GOT3 (cell line): Measurements from ENCODE around the gene ARHGAP42.
"Not testable (repeated sequence)": the region's sequence is repeated elsewhere in the genome, so short reads cannot be mapped to it uniquely, and the experiment has no call there.

Source experiments
- DNase-seq: peaks from one replicate; lab custom pipeline; 2025; ENCODE audit warnings: mixed read lengths; lab: John Stamatoyannopoulos, UW

Gene ARHGAP42

DNA sequence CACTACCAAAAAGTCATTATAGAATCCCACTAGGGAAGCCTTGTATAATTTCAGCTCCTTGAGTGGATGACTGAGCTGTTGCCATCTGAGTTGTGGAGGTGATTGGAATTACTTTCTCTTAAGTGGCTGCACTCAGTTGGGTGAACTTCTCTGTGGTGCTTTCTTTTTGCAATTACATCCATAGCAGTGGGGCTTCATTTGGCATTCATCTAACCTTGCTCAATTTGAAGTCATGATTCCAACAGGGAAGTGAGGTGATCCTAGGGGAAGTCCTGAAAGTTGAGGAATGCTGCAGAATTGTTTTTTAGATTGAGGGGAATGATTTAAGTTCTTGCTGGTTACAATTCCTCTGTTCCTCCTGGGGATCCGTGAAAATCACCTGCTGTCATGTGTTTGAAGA is 39.6 kb downstream of the ARHGAP42 start:
- no peak for DNase-seq

DNA sequence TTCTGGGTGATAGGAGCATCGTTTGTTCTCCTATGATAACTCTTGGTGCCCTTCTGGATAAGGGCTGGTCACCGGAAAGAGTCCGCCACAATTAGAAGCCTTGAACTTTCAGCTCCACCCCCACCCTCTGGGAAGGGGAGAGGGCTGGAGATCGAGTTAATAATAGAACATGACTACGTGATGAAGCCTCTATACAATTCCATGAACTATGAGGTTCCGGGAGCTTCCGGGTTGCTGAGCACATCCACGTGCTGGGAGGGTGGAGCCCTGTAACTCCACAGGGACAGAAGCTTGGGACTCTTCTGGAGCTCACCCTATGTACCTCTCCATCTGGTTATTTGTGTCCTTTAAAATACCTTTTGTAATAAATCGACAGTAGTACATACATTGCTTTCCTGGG is 40.3 kb downstream of the ARHGAP42 start:
- no peak for DNase-seq

GRCh38 chr11:100730266-100730665 is 43.2 kb downstream of the ARHGAP42 start:
- DNase-seq, result no peak

DNA sequence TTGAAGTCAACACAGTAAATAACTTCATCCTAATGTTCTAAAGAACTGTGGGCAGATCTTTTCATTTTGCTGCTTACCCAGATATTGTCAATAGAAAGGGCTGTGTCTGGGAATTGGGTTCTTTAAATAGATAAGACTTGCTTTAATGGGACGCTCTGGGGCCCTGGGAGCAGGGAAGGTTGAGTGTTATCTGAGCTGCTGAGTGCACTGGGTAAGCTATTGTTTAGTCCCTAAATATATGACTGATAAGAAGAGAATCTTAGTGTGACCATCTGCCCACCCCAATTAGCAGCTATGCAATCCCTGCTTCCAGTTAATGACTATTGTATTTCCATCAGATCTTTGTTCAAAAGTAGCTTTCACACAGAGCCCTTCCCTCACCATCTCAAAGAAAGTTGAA is 44.4 kb downstream of the ARHGAP42 start:
- no peak for DNase-seq

GRCh38 chr11:100732949-100733348 is 45.9 kb downstream of the ARHGAP42 start:
- no peak for DNase-seq

DNA sequence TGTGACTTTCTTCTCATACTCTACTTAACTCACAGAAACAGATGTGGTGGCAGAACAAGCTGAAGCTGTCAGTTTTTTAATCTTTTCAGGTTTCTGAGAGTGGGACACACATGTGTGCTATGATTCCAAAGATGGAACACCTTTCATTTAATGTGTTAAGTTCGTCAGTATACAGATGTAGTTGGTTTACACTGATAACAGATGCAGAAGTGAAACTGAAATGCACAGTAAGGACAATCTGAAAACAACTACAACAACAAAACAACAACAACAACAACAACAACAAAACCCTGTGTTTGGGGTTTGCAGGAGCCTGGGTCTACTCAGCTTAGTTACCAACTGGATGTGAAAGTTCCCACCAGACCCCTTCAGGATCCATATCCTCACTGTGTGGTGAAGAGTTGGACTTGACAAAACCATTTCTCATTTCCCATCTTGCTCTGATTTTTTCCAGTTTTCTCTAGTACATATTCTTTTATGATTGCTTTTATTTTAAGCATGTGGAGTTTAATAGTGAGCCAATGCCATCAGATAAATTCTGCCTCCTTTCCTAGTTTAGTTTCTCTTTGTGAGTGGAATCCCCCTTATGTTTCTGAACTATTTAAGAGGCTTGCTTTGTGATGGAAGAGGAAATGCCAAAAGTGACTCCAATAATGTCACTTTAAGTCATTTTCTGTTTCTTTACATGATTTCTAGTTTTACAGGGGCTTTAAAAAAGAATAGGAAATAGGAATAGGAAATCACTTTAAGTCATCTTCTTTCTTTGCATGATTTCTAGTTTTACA is 47.8 kb downstream of the ARHGAP42 start:
- DNase-seq, result no peak

DNA sequence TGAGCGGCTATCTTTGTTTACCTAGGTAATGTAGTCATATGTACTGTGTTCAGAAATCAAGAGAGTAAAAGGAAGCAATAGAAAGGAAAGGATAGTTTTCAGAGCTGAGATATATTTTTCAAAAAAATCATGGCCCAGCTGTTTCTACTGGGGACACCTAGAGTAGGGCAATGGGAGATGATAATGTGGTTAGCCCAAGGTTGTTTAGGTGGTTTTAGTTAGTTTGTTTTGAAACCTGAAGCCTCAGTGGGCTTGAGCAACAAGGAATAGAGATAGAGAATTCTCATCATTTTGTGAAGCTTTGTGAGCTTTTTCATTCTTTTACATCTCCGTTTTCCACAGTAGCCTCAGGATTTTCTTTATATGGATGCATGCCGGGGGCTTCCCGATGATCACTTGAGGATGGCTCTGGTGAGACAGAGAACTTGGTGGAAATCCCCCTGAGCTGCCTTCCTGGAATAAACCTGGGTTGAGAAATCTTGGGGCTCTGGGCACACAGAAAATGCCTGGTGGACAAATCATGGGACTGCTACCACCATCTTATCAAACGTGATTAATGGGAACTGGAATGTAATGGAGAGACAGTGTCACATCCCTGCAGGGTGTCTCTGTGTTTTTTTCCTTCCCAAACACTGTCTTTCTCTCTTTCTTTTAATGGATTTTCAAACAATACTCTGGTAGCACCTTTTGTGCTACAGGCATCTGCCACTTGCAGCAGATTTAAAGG is 49.0 kb downstream of the ARHGAP42 start:
- no peak for DNase-seq

- no peak for DNase-seq
Measured at GRCh38 chr11:100738701-100739270, 51.7 kb downstream of the ARHGAP42 start.

- DNase-seq, result no peak
Measured at GRCh38 chr11:100739666-100740065, 52.6 kb downstream of the ARHGAP42 start.

DNA sequence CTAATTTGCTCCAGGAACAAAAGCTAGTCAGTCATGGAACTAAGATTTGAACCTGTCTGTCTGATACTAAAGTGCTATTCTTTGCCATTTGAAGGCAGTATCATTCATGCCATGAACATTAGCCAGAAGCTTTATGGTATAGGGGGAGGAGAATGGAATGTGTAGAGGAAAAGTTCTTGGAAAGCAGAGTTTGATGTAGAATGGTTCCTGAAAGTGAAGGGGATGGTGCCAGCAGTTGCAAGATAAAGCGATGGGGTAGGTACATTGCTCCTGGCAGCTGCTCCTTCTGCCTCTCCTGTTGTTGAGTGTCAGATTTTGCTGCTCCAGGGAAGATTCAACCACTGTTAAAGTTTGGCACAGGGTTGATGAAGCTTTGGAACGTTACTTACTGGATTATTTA is 53.4 kb downstream of the ARHGAP42 start:
- no peak for DNase-seq

- DNase-seq, result no peak
Measured at GRCh38 chr11:100741866-100742625, 55.0 kb downstream of the ARHGAP42 start.

- DNase-seq, result no peak
Measured at GRCh38 chr11:100746448-100746847, 59.4 kb downstream of the ARHGAP42 start.

DNA sequence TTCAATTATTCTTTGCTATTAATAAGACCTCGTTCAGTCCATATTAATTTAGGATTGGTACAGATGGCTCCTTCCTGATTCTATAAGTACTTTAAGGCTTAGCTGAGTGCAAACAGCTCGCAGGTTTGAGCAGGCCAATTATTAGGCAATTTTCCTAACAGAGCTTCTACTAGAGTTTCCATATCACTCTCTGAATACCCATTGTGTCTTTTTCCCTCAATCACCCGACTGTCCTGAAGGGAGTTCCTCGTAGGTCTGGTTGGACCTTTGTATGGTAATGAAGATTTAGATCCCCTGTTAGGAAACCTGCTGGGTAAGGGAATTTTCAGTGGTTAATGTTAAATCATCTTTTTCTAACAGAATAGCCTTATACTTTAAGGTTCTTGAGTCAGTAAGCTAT is 61.1 kb downstream of the ARHGAP42 start:
- no peak for DNase-seq

GRCh38 chr11:100749887-100750565 is 62.9 kb downstream of the ARHGAP42 start:
- not testable (repeated sequence) for DNase-seq

GRCh38 chr11:100750566-100750891 is 63.4 kb downstream of the ARHGAP42 start:
- not testable (repeated sequence) for DNase-seq

DNA sequence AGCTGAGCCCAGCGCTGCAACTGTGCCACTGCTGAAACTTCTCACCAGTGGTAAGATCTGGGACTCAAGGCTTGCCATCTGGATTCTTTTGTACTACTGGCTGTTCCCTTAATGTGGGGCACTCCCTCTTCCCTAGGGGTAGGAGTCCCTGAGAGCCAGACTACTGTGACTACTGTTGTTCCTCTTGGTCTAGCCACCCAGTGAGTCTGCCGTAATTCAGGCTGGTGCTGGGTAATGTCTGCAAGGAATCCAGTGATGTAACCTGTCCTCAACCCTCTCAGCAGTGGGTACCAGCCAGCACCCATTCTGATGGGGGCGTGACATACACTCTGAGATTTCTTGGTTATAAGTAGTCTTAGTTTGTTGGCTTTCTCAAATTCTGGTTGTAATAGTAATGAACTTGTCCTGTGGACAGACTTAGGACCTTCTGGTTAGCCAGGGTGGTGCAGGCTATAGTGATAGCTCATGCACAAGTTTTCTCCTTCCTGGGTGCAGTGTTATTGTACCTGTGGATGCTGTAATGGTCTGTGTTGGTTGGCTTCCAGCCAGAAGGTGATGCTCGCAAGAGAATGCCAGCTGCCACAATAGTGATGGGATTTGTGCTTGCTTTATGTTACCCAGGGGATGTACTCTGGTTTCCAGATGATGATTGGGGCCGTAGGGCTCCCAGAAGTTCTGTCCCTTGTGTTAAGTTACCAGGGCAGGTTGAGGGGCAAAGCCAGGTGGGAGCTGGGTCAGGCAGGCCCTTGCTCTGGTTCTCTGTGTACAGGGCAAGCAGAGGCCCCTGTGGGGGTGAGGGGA is 65.5 kb downstream of the ARHGAP42 start:
- no peak for DNase-seq

DNA sequence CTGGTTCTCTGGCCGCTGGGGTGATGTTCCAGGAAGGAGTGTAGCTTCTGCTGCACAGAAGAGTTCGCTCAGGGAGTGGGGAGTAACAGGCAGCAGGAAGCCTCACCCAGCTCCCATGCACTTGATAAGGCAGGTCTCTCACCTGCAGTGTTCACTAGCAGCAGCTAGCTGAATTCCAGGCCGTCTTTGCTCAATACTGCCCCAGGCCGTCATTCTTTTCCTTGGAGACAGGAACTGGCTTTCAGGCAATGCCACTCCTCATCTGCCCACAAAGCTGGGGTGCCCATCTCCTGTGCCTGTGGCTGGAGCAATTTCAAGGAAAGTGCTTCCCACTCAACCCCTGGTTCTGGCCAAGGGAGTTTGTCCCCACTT is 66.1 kb downstream of the ARHGAP42 start:
- DNase-seq, result no peak

DNA sequence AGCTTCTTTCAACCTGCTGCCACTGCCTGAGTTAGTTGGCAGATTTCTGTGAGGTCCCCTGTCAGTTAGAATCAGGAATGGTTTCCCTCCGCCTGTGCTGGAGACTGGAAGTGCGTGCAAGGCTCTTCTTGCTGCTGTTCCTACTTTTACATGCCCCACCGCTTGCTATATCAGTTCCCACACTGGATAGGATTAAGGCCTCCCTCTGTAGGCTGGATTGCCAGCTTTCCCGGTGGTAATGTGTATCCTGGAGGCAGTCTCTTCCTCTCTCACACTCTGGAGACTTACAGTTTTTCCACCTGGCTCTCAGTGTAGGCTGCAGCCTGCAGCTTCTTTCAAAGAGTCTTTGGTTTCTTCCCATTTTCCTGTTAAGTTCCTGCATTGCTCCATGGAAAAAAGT is 66.5 kb downstream of the ARHGAP42 start:
- no peak for DNase-seq

DNA sequence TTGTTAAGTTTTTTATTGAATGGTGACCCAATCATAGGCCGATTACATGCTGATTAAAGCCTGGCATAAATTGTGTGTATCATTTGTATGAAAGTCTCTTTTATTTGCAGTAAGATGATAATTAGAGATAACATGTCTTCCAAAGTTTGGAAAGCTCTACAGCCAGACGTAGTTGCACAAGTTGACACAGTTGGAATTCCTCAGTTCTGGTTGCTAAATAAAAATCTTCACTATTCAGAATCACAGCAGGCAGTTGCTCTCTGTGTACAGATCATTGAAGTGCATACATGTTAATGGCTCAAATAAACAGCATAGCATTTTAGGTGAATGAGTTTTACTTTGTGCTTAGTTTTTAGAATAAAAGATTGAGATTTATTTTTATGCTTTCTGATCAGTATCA is 69.5 kb downstream of the ARHGAP42 start:
- DNase-seq, result no peak

- no peak for DNase-seq
Measured at GRCh38 chr11:100757646-100758045, 70.6 kb downstream of the ARHGAP42 start.

- DNase-seq, result no peak
Measured at GRCh38 chr11:100759106-100759505, 72.0 kb downstream of the ARHGAP42 start.
